Effector CD4-positive, alpha-beta T cell (primary cell): ENCODE data around the gene SSBP1.
"Not testable (repeated sequence)": the region's sequence is repeated elsewhere in the genome, so short reads cannot be mapped to it uniquely, and the experiment has no call there.

Experiments used
- DNase-seq: peaks from one replicate; pipeline ENCODE4 v3.0.0-alpha.2; 2020

SSBP1 gene

DNA sequence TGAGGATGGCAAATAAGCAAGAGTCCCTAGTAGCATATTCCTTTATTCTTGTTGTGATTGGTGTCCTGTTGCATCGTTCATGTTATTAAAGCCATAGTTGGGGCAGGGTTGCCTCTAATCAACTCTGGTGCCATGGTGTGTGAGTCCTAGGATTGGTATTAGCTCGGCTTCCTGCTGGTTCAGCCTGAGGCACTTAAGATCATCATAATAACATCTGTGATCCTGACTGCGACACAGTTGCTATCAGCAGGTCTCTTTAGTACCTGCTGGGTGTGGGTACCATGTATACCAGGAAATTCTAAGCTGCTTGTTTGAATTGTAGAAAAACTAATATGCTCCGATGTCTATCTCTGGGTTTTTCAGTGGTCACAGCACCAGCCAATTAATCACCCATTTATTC is 28.4 kb upstream of the SSBP1 start:
- no peak for DNase-seq

DNA sequence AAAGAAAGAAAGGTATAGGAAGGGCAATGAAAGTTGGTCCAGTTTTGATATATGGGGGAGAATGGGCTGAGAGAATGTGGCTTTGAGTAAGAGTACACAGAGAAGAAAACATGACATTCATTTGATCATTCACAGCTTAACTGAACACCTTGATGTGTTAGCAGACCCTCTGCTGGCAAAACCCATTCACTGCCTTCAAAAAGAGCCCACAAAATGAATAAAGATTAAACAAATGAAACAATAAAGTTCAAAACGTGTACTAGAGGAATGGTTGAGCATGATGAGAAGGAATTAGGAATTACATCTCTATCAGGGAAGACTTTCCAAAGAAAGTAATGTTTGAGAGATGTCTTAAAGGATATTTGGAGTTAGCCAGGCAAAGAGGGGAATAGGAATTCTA is 27.9 kb upstream of the SSBP1 start:
- no peak for DNase-seq

DNA sequence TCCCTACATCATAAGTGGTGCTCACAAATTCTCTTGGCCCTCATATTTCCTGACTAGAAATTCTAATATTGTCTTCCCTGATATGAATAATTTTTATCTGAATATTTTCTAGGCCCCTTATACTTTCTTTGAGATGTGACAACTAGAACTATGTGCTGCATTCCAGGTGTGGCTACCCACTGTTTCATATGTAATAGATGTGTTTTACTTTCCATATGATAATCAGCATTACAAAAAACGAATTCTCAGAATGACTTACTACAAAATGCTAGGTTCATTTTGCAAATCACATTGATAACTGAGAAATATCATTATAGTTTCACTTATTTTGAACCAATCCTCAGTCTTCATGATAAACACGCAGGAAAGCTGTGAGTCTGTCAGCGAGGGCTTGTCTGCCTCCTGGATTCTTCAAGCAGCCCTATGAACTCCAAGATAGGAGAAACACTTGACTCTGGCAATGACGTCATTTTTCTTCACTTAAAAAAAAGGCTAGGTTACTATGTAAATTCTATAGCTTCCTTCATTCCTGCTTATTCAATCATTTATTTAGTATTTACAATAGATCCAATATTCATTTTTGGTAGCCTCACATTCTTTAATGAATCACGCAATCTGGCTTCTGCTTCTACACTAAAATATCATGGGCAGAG is 25.4 kb upstream of the SSBP1 start:
- DNase-seq = no peak

GRCh38 chr7:141713890-141714289 is 24.3 kb upstream of the SSBP1 start:
- no peak for DNase-seq

GRCh38 chr7:141714571-141714970 is 23.6 kb upstream of the SSBP1 start:
- DNase-seq = no peak

DNA sequence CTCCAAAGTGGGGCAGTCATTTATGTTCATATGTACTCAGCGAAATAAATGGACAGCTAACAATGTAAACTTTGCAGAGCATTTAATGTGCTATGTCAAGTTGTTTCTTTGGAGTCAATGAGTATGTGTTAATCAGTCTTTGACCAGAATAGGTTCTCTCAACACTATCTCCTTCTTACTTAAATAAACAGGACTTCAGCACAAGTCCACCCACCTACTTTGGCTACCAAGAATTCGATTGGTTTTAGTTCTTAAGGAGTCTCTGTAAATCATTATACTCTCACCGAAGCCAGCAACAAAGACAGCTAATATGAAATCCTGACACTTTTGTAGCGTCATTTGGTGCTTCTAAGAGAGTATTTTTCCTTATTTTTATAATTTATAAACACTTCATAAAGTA is 23.1 kb upstream of the SSBP1 start:
- DNase-seq = no peak

DNA sequence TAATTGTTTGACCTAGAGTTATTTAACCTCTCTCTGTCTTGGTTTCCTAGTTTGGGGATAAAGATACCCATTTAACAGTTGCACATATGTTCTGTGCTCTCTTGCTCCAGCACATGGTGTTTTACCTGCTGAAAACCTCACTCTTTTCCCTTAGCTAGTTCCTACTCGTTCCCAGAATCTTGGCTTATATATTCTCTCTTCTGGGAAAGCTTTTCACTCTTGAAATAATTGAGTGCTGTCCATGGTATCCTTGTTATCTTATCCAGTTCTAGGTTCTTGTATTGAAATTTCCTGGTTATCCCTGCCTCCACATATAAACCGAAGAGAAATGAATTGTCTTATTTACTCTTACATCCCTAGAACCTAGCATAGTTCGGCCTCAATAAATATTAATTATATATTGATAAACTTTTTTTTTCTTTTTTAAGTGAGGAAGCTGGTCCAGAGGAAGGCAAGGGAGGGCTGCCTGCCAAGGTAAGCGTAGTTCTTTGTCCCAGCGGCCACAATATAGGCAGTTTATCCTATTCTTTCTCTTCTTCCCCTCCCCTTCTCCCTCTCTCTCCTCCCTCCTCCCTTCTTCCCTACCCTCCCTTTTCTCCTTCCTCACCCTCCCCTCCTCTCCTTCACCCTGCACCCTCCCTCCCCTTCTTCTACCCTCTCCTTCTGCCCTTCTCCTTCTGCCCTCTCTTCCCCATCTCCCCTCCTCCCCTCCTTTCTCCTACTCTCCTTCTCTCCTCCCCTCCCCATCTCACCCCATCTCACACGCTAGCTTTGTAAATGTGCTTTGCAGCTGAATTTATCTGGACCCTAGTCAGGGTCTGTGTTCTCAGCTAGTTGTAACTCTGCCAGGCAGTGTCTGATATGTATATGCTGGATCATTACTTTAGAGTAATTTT is 22.1 kb upstream of the SSBP1 start:
- no peak for DNase-seq

DNA sequence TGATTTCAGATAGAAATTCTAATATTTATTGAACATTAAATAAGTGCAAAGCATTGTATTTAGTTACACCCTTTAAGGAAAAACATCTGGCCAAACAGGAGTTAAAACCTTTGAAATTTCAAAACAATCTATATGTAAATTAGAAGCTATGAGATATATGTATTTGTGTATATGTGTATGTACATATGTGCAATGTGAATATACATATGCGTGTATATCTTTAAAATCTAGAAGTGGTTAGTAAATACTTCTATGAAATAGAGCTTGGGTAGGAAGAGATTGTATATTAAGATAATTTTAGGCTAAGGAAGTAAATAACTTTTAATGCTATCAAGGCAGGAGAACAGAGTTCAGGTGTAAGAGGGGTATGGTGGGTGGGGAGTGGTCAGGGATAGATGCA is 20.7 kb upstream of the SSBP1 start:
- no peak for DNase-seq

DNA sequence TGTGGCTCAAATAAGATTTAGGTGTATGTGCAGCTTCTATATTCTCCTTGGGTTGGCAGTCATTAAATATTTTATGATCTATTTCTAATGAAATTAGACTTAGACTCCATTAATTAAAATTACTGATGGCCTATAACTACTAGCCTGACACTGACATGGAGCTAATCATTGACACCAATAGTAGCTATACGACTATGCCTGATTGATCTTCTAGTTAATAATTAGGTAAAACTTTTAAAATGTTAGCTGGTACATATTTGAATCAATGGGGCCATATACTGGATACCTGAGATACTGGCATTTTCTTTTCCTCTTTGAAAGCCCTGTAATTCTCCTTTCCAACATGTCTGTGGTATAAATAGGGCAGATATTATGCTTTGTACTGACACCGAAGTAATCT is 15.6 kb upstream of the SSBP1 start:
- no peak for DNase-seq

DNA sequence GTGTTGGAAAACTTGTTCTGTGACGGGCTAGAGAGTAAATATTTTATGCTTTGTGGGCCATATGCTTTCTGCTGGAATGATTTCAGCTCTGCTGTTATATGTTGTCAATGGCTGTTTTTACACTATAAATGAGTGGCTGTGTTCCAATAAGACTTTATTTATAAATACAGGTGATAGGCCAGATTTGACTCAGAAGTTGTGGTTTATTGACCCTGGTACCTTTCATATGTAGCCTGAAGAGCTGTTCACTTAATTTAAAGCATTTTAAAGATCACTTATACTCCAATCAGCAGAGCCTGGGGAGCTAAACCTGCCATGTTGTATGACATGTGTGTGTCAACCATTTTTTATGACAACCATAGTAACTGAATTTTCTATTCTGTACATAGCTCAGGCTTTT is 9.1 kb upstream of the SSBP1 start:
- no peak for DNase-seq

DNA sequence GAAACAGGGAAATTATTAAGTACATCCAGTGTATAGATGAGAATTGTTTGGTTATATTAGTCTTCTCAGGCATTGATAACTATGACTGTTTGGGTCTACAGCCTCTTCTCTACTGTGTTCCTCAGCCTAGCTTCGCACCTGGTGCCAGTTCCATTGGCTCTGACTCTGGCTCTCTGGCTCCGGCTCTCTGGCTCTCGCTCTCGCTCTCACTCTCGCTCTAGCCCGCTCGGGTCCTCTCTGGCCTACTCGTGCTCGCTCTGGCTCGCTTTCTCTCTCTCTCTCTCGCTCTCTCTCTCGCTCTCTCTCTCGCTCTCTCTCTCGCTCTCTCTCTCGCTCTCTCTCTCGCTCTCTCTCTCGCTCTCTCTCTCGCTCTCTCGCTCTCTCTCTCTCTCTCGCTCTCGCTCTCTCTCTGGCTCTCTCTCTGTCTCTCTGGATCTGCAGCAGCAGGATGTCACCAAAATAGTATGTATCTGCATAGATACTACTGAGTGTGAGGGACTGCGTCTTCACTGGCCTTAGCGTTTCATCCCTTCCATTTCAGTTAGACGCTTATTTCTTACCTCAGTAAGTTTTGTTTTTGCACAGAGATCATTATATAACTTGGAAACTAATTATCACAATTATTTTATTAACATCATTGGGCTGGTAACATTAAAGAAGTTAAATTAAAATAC is 6.5 kb upstream of the SSBP1 start:
- no peak for DNase-seq

DNA sequence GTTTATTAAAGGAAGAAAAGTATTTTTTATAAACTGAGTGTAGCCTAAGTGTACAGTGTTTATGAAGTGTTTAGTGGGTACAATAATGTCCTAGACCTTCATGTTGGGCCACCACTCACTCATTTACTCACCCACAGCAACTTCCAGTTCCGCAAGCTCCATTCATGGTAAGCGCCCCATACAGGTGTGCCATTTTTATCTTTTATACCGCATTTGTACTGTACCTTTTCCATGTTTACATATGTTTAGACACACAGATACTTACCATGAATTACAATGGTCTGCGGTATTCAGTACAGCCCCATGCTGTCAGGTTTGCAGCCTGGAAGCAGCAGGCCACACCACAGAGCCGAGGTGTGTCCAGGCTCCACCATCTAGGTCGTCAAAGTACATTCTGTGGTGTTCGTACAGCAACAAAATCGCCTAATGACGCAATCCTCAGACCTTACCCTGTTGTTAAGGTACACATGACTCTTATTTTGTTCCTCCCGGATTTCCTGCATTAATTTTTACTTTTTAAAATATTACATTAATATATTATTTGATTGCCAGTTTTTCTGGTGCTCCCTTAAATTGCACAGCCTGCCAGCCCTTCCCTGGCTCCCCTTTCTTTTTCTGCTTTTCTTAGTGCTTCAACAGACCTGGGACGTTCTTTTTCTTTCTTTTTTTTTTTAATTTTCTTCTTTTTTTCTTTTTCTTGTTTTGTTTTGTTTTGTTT is 881 bp upstream of the SSBP1 start:
- no peak for DNase-seq

- DNase-seq = no peak
These were observed 445 bp downstream of the SSBP1 start for GRCh38 chr7:141738592-141739013.

GRCh38 chr7:141739250-141739649 is 1.1 kb downstream of the SSBP1 start:
- no peak for DNase-seq

DNA sequence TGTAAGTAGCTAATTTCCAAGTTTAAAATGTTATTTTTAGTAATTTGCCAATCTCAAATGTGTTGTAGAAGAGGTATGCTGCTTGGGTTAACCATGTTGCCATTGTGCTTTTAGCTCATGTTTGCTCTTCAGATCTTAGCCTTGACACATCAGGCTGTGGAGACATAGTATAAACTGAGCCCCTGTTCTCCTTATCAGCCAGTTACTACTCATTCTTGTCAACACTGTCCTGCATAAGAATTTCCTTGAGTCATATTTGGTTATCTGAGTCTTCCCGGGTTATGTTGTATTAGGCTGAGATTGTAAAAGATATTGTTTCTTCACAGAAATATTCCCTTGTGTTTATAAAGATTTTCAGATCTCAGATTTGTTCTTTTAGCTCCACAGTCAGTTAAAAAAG is 4.1 kb downstream of the SSBP1 start:
- no peak for DNase-seq

DNA sequence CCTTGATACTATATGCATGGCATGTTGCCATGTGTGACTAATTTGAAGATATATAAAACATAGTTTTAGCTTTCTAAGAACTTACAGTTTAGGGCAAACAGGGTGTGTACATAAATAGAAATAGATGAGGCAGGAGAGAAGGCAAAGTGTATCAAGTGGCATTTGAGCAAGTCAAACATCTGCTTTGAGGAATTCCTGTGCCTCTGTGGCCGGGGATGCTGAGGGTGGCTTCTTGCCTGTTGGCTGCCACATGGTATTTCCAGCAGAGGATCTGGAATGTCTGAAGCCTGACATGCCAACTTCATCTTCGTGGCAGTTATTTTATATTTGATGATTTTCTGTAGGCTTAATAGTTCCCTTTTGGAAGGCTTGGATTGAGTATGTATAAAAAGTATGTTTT is 6.0 kb downstream of the SSBP1 start:
- DNase-seq = no peak

DNA sequence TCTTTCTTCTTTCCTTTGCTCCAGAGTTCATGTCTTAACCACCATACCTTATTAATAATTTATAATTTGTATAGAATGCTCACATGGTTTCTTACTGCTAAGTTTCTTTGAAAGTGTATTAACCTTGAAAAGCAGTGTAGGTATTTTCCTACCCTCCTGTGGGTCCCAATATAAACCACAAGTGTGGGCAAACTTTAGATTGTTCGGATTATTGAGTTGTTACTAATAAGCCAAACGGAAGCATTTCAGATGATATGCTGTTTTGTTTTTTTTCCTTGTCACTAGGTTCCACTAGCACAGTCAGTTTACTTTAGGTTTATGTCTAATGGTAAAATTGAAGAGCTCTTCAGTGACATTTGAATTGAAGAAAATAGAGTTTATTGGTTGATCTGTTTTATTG is 10.2 kb downstream of the SSBP1 start:
- DNase-seq = no peak

DNA sequence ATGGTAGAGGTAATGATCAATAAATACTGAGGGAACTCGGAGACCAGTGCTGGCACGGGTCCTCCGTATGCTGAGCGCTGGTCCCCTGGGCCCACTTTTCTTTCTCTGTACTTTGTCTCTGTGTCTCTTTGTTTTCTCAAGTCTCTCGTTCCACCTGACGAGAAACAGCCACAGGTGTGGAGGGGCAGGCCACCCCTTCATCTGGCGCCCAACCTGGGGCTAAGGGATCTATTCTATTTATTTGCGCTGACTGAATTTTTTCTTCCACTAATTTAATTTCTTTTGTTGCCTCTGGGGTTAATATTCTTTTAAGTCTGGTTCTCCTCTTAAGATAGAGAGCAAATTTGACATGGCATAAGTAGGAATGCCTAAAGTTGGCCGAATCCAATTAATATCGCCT is 13.7 kb downstream of the SSBP1 start:
- DNase-seq = not testable (repeated sequence)

DNA sequence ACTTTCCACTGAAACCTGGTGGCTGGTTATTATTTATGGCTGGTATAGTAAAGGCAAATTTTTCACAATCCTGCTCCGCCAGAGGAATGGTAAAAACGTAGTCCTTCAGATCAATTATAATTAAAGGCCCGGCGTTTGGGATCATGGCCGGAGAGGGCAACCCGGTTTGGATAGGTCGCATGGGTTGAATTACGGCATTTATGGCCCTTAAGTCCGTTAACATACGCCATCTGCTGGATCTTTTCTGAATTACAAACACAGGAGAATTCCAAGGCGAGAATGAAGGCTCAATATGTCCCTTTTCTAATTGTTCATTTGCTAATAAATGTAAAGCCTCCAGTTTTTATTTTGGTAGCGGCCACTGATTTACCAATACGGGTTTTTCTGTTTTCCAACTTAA is 14.5 kb downstream of the SSBP1 start:
- no peak for DNase-seq

GRCh38 chr7:141754939-141755338 is 16.8 kb downstream of the SSBP1 start:
- no peak for DNase-seq

DNA sequence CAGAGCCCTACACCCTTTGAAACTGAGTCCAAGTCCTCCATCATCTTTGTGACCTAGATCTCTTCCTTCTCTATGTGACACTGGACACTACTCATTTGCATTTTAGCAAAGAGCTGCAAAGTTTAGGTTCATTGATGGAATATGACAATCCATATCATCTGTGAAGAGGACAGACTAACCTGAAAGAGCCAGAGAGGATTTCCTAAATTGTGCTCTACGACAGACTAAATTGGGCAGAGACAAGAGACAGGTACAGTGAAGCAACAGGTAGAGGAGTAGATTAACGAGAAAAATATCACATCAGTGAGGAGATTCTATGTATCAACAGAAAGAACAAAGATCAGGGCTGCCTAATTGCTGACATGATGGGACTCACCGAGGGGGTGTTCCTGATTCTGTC is 25.6 kb downstream of the SSBP1 start, which contains the start of gene TAS2R3:
Gene TAS2R3 (plus strand): TSS at position 301 of the 400 bp plus-strand sequence. CDS start 62 bp downstream, at position 363.
- no peak for DNase-seq

DNA sequence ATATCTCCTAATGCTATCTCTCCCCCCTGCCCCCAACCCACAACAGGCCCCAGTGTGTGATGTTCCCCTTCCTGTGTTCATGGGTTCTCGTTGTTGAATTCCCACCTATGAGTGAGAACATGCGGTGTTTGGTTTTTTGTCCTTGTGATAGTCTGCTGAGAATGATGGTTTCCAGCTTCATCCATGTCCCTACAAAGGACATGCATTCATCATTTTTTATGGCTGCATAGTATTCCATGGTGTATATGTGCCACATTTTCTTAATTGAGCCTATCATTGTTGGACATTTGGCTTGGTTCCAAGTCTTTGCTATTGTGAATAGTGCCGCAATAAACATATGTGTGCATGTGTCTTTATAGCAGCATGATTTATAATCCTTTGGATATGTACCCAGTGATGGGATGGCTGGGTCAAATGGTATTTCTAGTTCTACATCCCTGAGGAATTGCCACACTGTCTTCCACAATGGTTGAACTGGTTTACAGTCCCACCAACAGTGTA is 32.0 kb downstream of the SSBP1 start:
- DNase-seq = not testable (repeated sequence)

DNA sequence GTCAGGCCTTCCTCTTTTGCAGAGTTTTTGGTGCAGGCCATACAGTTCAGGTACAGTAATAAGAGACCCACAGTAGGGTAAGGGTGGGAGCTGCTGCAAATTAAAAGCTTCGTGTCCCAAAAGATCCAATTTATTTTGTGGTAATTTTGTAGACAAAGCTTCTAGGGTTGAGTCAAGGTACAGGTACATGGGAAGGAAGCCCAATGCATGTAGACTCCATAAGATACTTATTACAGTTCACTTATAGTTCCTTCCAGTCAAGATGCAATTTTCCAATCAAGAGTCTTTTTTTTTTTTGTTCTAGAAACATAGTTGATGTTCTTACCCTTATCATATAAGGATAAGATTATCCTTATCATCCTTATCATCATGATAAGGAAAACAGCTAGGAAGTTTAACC is 38.2 kb downstream of the SSBP1 start, which contains the start of gene TAS2R4:
Gene TAS2R4 (plus strand): TSS at position 301 of the 400 bp plus-strand sequence. CDS start 1,815 bp downstream, outside the sequence.
- no peak for DNase-seq
